WERI-Rb-1 (cell line): ENCODE measurements around the gene PGA4.
"Not testable (repeated sequence)": the region's sequence is repeated elsewhere in the genome, so short reads cannot be mapped to it uniquely, and the experiment has no call there.

Source experiments
- DNase-seq: peaks from one replicate; pipeline ENCODE4 v3.0.0-alpha.2; 2020
- H3K27ac ChIP-seq: fragments of 250-450 bp; sonication (Bioruptor Pico); 2 replicates; pipeline ENCODE4 v1.5.1; 2020; ENCODE audit warnings: mild to moderate bottlenecking, moderate library complexity
- H3K27me3 ChIP-seq: fragments of 250-450 bp; sonication (Bioruptor Pico); 2 replicates; pipeline ENCODE4 v1.5.1; 2021; ENCODE audit warnings: mild to moderate bottlenecking, low read depth, moderate library complexity; ENCODE audit not compliant: insufficient read depth, severe bottlenecking
- H3K36me3 ChIP-seq: fragments of 250-450 bp; sonication (Bioruptor Pico); 2 replicates; pipeline ENCODE4 v1.5.1; 2020; ENCODE audit warnings: mild to moderate bottlenecking, moderate library complexity
- H3K4me3 ChIP-seq: 2 replicates; pipeline ENCODE4 v1.5.1; 2011; ENCODE audit warnings: low read depth, mild to moderate bottlenecking, control low read depth, low read length
- H3K9me3 ChIP-seq: fragments of 250-450 bp; sonication (Bioruptor Pico); 2 replicates; pipeline ENCODE4 v1.5.1; 2021; ENCODE audit warnings: mild to moderate bottlenecking, moderate library complexity; ENCODE audit not compliant: severe bottlenecking
- CTCF ChIP-seq: IDR thresholded peaks from 2 replicates; pipeline ENCODE4 v1.5.1; 2011; ENCODE audit warnings: low read depth, mild to moderate bottlenecking, control low read depth, inconsistent platforms, low read length

Gene PGA4

DNA sequence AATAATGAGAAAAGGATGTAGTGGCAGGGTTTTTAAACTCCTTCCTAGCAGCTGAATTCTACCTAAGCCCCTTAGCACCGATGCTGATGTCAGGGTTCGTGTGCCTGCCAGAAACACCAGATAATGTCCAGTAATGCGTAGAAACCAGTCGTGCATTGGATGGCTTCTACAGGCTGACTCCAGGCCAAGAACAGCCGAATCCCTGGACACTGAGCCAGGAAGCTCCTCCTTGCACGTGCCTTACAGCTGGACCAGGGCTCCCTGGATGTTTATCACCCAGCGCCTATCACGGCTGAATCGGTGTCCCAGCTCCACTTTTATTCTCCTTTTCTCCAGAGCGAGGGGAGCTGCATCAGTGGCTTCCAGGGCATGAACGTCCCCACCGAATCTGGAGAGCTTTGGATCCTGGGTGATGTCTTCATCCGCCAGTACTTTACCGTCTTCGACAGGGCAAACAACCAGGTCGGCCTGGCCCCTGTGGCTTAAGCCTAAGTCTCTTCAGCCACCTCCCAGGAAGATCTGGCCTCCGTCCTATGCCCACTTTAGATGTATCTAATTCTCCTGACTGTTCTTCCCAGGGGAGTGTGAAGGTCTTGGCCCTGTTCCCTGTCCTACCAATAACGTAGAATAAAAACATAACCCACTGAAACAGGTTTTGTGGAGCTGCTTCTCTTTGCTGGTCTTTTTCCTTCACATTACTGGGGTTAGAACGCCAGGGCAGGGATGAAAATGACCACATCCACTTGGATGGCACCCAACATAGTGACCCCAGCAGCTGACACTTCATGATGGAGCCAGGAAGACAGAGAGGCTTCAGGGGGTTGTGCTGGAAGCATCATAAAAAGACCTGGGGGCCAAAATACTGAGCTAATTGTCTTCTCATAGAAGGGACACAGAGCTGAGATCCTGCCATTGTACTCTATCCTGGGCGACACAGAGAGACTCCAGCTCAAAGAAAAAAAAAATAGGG, 28.9 kb downstream of the PGA4 start:
- not testable (repeated sequence) for H3K4me3 ChIP-seq, DNase-seq, H3K36me3 ChIP-seq, H3K27me3 ChIP-seq, H3K9me3 ChIP-seq
- H3K27ac ChIP-seq = peak overlapping the region; percentile 79

- not testable (repeated sequence) for H3K9me3 ChIP-seq, H3K27me3 ChIP-seq, H3K36me3 ChIP-seq, H3K4me3 ChIP-seq
- peak; percentile 16 for DNase-seq
- peak overlapping the region; percentile 79 for H3K27ac ChIP-seq
These were observed 30.2 kb downstream of the PGA4 start for GRCh38 chr11:61252332-61252731.

GRCh38 chr11:61254403-61255025, 32.4 kb downstream of the PGA4 start:
- Histone ChIP-seq H3K27ac (peak overlapping the region; percentile 16; the same call in 1 of the 2 replicates), H3K4me3 (no peak overlapping the region), H3K36me3 (0 out of 2 replicates have a peak, but pooled peaks cover 5% of the 10 kb centered on the region), H3K9me3 (no peaks in the 10 kb centered on the region), H3K27me3 (no peaks in the 10 kb centered on the region)
- TF ChIP-seq CTCF = peak; percentile 98
- DNase-seq = peak; percentile 76

DNA sequence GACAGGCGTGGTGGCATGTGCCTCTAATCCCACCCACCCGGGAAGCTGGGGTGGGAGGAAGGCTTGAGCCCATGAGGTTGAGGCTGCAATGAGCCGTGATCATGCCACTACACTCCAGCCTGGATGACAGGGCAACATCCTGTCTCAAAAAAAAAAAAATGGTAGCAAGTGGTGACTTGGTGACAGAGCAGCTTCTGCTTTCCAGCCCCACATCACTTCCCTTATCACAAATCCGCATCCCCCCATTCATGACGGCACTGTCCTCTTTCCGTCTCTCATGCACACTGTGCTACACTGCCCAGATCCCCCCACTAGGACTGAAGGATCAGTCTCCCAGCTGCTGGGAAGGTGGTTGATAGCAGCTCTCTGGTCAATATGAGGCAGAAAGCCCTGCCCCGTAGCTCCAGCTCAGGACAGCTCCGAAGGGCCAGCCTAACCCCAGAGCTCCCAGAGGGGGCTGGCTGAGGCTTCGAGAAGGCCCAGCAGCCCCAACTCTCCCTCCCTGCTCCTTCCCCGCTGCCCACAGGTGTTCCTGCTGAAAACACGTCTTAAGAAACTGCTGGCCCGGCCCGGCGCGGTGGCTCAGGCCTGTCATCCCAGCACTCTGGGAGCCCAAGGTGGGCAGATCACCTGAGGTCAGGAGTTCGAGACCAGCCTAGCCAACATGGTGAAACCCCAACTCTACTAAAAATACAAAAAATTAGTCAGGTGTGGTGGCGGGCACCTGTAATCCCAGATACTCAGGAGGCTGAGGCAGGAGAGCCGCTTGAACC, 34.7 kb downstream of the PGA4 start:
- 0 out of 2 replicates have a peak, but pooled peaks cover 11% of the 10 kb centered on the region for H3K36me3 ChIP-seq
- H3K27me3 ChIP-seq = no peaks in the 10 kb centered on the region
- no peak overlapping the region for H3K4me3 ChIP-seq
- no peak overlapping the region for H3K27ac ChIP-seq
- no peak for DNase-seq
- no peak for TF ChIP-seq CTCF
- no peaks in the 10 kb centered on the region for H3K9me3 ChIP-seq

DNA sequence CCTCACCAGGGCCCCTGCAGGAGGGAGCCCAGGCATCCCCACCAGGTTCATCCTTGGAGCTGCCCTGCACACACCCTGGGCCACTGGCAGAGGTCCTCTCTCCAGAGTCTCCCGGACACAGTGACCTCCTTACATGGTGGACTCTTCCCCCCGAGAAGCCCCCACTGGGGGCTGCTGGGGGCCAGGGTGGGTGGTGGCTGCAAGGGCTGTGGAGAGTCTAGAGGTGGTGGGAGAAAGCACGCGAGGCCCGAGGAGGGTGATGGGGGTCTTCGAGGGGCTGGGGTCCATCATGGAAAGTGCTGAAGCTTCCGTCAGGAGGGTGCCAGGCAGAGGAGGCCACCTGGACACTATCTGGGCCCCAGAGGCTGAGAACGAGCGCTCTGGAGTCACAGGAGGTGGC, 36.4 kb downstream of the PGA4 start:
- TF ChIP-seq CTCF = no peak

DNA sequence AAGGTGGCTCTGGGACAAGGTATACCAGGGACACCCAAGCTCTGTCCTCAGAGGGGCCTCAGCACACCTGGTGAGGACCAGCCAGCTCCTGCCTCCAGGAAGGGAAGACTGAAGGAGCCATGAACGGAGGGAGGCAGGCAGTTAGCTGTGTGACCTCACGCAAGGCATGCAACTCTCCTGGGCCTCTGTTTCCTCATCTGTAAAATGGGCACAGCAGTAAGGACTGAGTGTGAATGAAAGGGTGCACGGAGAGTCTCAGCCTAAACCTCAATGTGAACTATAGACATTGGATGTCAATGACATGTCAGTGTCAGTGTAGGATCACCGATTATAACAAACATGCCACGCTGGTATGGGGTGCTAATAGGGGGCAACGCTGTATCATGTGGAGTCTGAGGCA, 37.2 kb downstream of the PGA4 start:
- H3K36me3 ChIP-seq = peaks cover 11% of the 10 kb centered on the region; the same call in 1 of the 2 replicates
- no peak overlapping the region for H3K4me3 ChIP-seq
- H3K27ac ChIP-seq = no peak overlapping the region
- H3K9me3 ChIP-seq = no peaks in the 10 kb centered on the region
- DNase-seq = no peak
- no peak for TF ChIP-seq CTCF
- no peaks in the 10 kb centered on the region for H3K27me3 ChIP-seq

More for the DNA sequence above, 36.4 kb downstream of the PGA4 start:
- no peaks in the 10 kb centered on the region for H3K27me3 ChIP-seq
- 0 out of 2 replicates have a peak, but pooled peaks cover 11% of the 10 kb centered on the region for H3K36me3 ChIP-seq
- H3K27ac ChIP-seq = no peak overlapping the region
- H3K4me3 ChIP-seq = no peak overlapping the region
- H3K9me3 ChIP-seq = no peaks in the 10 kb centered on the region
- DNase-seq = no peak
